ENCODE results near the gene ACP7. TPM values are rescaled to one million over a fixed set of nuclear protein-coding genes. Genes with fewer than 3 reads are reported as not detected.

The ACP7 gene
- total RNA-seq, 1 experiment from 2014 or later: 0.15 TPM

DNA sequence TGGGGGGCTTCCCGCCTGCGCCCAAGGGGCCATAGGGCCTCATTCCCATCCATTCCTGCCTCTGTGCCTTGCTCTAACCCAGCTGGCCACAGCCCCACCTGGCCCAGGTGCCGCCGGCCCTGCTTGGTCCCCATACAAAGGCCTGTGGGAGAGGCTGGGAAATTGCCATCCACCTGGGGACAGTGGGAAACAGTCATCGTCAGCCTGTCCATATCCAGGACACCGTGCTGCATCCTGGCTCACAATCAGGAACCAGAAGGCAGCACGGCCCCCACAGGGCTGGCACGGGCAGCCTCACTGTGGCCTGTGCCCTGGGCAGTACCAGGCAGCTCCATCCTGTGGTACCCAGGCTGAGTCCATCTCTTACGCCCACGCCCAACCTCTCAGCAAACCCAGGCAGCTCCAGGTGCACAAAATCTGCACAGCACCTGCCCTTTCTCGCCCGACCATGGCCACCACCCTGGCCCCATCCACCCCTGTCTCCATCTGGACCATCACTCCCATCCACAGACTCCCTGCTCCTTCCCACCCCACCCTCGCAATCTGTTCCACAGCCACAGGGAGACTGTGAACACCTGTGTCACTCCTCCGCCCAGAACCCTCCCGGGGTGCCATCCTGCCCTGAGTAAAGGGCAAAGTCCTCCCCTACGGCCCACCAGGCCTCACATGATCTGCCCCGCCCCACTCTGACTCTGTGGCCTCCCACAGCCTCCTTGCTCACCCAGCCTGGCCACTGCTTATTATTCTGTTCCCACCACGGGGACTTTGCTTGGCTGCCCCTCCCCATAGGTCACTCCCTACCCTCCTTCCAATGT lies 30.7 kb upstream of the ACP7 start:
- Histone ChIP-seq H3K18ac (ENCODE audit: insufficient read length, low read depth, low read length) (no peak overlapping the region), H3K4ac (ENCODE audit: low read depth, low read length) (no peak overlapping the region), H3K14ac (ENCODE audit: insufficient read depth, low read length) (no peak overlapping the region), H2BK15ac (ENCODE audit: low read depth, low read length) (no peak overlapping the region), H3K27ac (ENCODE audit: insufficient read length, low read depth, low read length) (no peak overlapping the region), H4K5ac (ENCODE audit: insufficient read length, low read depth, low read length) (no peak overlapping the region), H2BK12ac (ENCODE audit: insufficient read length, low read depth, low read length) (no peak overlapping the region), H3K4me2 (ENCODE audit: insufficient read depth, insufficient read length, low read length) (no peak overlapping the region), H2BK20ac (ENCODE audit: low read depth, low read length, poor library complexity, severe bottlenecking) (no peak overlapping the region), H3T11ph (ENCODE audit: low read length) (no peak overlapping the region), H2BK120ac (ENCODE audit: low read depth, low read length, poor library complexity, severe bottlenecking) (no peak overlapping the region), H4K8ac (replicated peaks; ENCODE audit: insufficient read length, low read depth, low read length) (no peak overlapping the region), H3K9ac (ENCODE audit: extremely low read depth, insufficient read length, low read length) (no peak overlapping the region), H3K79me1 (ENCODE audit: insufficient read depth, low read depth, low read length, poor library complexity, severe bottlenecking) (no peaks in the 10 kb centered on the region), H3K56ac (ENCODE audit: insufficient read length, low read depth, low read length) (no peak overlapping the region), H2BK5ac (ENCODE audit: insufficient read length, low read length) (no peak overlapping the region), H2AK5ac (ENCODE audit: insufficient read length, low read length) (no peak overlapping the region), H3K27me3 (ENCODE audit: insufficient read depth, low read length) (no peaks in the 10 kb centered on the region), H3K4me1 (ENCODE audit: insufficient read depth, low read length) (no peaks in the 10 kb centered on the region), H4K91ac (ENCODE audit: insufficient read length, low read depth, low read length) (no peak overlapping the region), H4K20me1 (ENCODE audit: control insufficient read depth, insufficient read depth, insufficient read length) (no peaks in the 10 kb centered on the region), H3K9me3 (ENCODE audit: control insufficient read depth, low read depth, low read length) (no peaks in the 10 kb centered on the region), H3K23me2 (ENCODE audit: insufficient read length, low read depth, low read length, poor library complexity, severe bottlenecking) (no peaks in the 10 kb centered on the region), H3K23ac (ENCODE audit: insufficient read length, low read depth, low read length) (no peak overlapping the region), H2AFZ (ENCODE audit: low read length) (no peak overlapping the region), H3K79me2 (ENCODE audit: insufficient read depth, low read length) (no peaks in the 10 kb centered on the region)
- no peak for TF ChIP-seq CTCF (conservative IDR thresholded peaks at IDR 0.05)
- Mint-ChIP-seq H3K27ac (peak overlapping the region in 1 of 3 experiments; percentile 84; a peak in 1 of 7 replicates), H3K36me3 (ENCODE audit: insufficient read depth in 1 of 3, low read depth in 3 of 3) (no peaks in the 10 kb centered on the region; a peak in 1 of 7 replicates), H3K9me3 (peaks cover 0 to 6% of the 10 kb centered on the region in 2 experiments; a peak in 3 of 5 replicates), H3K4me1 (no peaks in the 10 kb centered on the region), H3K4me3 (no peak overlapping the region; a peak in 1 of 5 replicates), H3K27me3 (ENCODE audit: low read depth) (peaks cover 16% of the 10 kb centered on the region)
- no peak for DNase-seq
- WGBS (ENCODE audit: extremely low coverage, insufficient read length, low lambda C conversion rate): no CpG with 5 or more reads among the region's 18 CpGs

Data from H9 (cell line).